Heart left ventricle (tissue), 16 donors: ENCODE results near the gene DUSP1. TPM values are rescaled to one million over a fixed set of nuclear protein-coding genes. Genes with fewer than 3 reads are reported as not detected.

Source experiments
- ATAC-seq, 4 donors: fragments of 200-7000 bp; cut with Tn5 transposase; one replicate each; pipeline ENCODE4 v1.9.1; 2020 to 2022; ENCODE audit warnings: moderate library complexity in 4 of 4, mild to moderate bottlenecking in 3 of 4, moderate number of reproducible peaks in 1 of 4
- DNase-seq, 5 donors: peaks; one replicate each; pipeline ENCODE4 v3.0.0-alpha.2; 2020
- H3K27ac ChIP-seq, 12 donors: fragments of 200-600 bp; sonication (generic) in 4 of 12; one replicate each; pipeline versions ENCODE4 v1.5.0 to v1.8.0; 2016 to 2022; ENCODE audit warnings: mild to moderate bottlenecking in 2 of 12
- H3K27me3 ChIP-seq, 9 donors: fragments of 200-600 bp; sonication (generic) in 2 of 9; one replicate each; pipeline versions ENCODE4 v1.5.1 to v1.8.0; 2016 to 2022; ENCODE audit warnings: mild to moderate bottlenecking in 3 of 9
- H3K36me3 ChIP-seq, 9 donors: fragments of 200-600 bp; sonication (generic) in 2 of 9; one replicate each; pipeline versions ENCODE4 v1.5.0 to v1.8.0; 2018 to 2022; ENCODE audit warnings: mild to moderate bottlenecking in 2 of 9
- H3K4me1 ChIP-seq, 12 donors: fragments of 200-600 bp; sonication (generic) in 4 of 12; one replicate each; pipeline versions ENCODE4 v1.5.0 to v1.8.0; 2016 to 2022; ENCODE audit warnings: mild to moderate bottlenecking in 3 of 12
- H3K4me3 ChIP-seq, 12 donors: fragments of 200-600 bp; sonication (generic) in 4 of 12; one replicate each; pipeline versions ENCODE4 v1.5.0 to v1.8.0; 2017 to 2022; ENCODE audit warnings: mild to moderate bottlenecking in 9 of 12, moderate library complexity in 4 of 12
- H3K9me3 ChIP-seq, 12 donors: fragments of 200-600 bp; sonication (generic) in 4 of 12; one replicate each; pipeline versions ENCODE4 v1.5.0 to v1.8.0; 2016 to 2022; ENCODE audit warnings: mild to moderate bottlenecking in 1 of 12
- CTCF ChIP-seq, 12 donors: fragments of 200-600 bp; sonication (generic) in 4 of 12; IDR thresholded peaks; one replicate each; pipeline versions ENCODE4 v1.5.0 to v1.8.0; 2018 to 2022; ENCODE audit warnings: antibody characterized with exemption in 12 of 12, mild to moderate bottlenecking in 5 of 12
- POLR2A ChIP-seq, 2 donors: fragments of 450-650 bp; IDR thresholded peaks; one replicate each; pipeline ENCODE4 v1.6.1; 2017; ENCODE audit warnings: antibody characterized with exemption in 2 of 2, mild to moderate bottlenecking in 2 of 2, moderate library complexity in 2 of 2
- WGBS, 4 donors: extraction: QIAGEN DNeasy Blood & Tissue Kit in 2 of 4; methylation state at CpG; one replicate each; pipeline versions ENCODE4 v1.1.5 to v1.1.7; 2013 to 2018; 5-methylcytosine and 5-hydroxymethylcytosine counted together
- intact Hi-C, 10 donors: fragments of 100-400 bp; cut with DNase I; formaldehyde crosslinking; loops; one replicate each; pipeline versions ENCODE4 v1.11.1 to v1.14.2; 2022
- polyA plus RNA-seq, 2 donors: library from polyadenylated mRNA; stranded (reverse); fragments of 200-250 nt; gene quantifications; one replicate each; pipeline ENCODE4 v1.2.3, GENCODE V29; 2013
- total RNA-seq, 9 donors: library from RNA; depleted of rRNA in 2 of 9; stranded (reverse); fragments of >200 nt in 2 of 9; fragmentation: NEBNext Ultra II Directional in 3 of 9; extraction: Animal tissue kit (Norgen Biotek cat#: 25700) in 3 of 9; gene quantifications; one replicate each; pipeline versions ENCODE4 v1.1.0 to v1.2.4, GENCODE V29; 2016 to 2023
- donor health status: ischemic (EF 13 %, LVEDD 7.1; RV severe dilation, severe dysfunction).
- donor health status: healthy with polysubstance abuse.
- donor health status: DM: no; HTN: yes; CAD: no.
- donor health status: DM: no; HTN: no; CAD: no.
- donor health status: ischemic (EF 25% LVEDD 6.9; RV normal size, moderate dysfunction).
- donor health status: ischemic (EF 25% LVEDD 5.7; RV mildly dilated, moderate dysfunction).
- donor health status: healthy.
- donor health status: DM: yes; HTN: yes; CAD: no.
- donor health status: ischemic (EF 35%, LVEDD 5.7; RV mildly dilated, moderate dysfunction).
- donor health status: nonischemic (EF 11% LVEDD 7.7; RV severe dilation, severe dysfunction).
- donor health status: DM: yes; HTN: yes; CAD: no.
- donor health status: PGD.
- donor health status: ischemic (EF 29% LVEDD 5.4; RV normal size, mild dysfunction).
- donor health status: nonischemic (EF 23%, LVEDD 6.1; RV moderate dilation, normal function).

Gene DUSP1
- total and polyA plus RNA-seq, 11 donors, result 24.3 to 335 (median 78.2) TPM

DNA sequence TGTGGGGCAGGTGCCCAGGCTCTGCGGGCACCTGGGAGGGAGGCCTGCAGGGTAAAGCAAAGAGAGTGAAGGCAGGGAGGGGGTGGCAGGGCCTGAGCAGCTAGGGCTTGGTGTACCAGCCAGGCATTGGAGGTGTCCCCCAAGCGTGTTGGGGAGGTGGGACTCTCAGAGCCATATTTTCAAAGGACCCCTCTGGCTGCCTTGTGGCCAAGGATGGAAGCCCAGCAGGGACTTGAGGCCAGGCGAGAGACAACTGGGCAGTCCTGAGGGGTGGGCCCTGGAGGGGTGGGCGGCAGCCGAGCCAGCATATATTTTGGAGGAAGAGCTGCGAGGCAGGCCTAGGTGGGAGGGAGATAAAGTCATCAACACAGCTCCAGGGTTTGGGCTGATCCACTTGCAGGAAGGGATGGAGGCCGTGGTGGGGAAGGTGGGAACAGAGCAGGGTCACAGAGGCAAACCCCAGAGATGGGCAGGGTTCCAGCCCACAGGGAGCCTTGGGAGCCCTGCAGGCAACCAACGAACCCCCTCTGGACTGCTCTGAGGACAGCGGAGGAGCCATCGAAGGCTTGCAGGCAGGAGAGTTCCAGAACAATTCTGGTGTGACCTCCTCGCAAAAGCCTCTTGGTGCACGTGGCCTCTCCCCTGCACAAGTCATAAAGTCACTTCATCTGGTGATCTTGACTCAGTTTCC lies 35.7 kb downstream of the DUSP1 start:
- Histone ChIP-seq H3K4me3 (no peak overlapping the region), H3K27ac (peak overlapping the region in 4 of 12 donors; percentile 86 to 97 (median 93)), H3K9me3 (no peaks in the 10 kb centered on the region), H3K4me1 (peaks cover 6 to 32% (median 25%) of the 10 kb centered on the region in 12 donors), H3K36me3 (no peaks in the 10 kb centered on the region), H3K27me3 (no peaks in the 10 kb centered on the region)
- intact Hi-C loops, result no loop called here
- WGBS, 4 donors, result 94 to 98% (median 94%) methylated on average over 8 to 12 of the region's 12 CpGs
- DNase-seq (no peak), ATAC-seq (no peak)
- TF ChIP-seq CTCF (IDR thresholded peaks at IDR 0.05), result no peak
- no peak for TF ChIP-seq POLR2A (IDR thresholded peaks at IDR 0.05)

- H3K4me3 ChIP-seq, result peak overlapping the region in 2 of 12 donors; percentile 3 to 12
- whole genome bisulfite sequencing, 4 donors, result 19 to 30% (median 22%) methylated on average over 4 of the region's 4 CpGs
Measured at GRCh38 chr5:172733974-172734346, 37.0 kb downstream of the DUSP1 start.

DNA sequence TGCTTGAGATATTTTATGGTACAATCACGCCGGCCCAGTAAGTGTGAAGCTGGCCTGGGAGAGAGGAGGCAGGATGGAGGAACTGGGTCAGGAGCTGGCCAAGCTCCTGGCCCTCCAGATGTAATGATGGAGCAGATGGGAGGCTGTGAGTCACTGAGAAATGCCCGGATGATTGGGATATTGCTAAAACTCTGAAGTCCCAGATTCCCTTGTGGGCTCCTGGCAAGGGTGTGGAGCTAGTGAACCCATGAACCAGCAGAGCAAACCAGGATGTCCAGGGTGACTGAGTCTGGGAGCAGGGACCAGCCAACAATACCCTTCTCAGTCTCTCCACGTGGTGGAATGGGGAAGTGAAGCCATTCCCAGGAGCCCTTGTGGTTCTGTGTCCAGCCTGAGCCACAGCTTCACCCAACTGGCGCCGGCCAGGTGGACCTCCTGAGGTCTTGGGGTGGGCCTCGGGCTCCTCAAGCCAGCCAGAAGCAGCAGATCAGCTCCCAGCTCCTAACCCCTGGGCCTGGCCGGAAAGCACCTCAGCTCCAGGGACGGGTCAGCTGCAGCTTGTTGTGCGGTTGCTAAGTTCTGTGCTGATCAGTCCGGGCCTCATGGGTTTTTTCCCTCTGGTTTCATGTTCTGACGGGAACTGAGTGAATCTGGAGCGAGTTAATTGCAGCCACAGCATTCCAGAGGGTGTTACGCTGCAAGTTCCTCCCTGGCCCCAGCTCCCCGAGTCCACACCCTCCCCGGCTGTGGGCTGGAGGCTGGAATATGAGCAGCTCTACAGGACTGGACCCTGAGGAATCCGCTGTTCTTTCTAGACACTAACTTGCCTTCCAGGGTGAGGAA lies 37.6 kb downstream of the DUSP1 start:
- no peaks in the 10 kb centered on the region for H3K27me3 ChIP-seq
- peak overlapping the region; percentile 86 to 100 (median 96) for H3K27ac ChIP-seq
- peak; percentile 88 to 94 (median 92) for ATAC-seq
- H3K9me3 ChIP-seq, result no peaks in the 10 kb centered on the region
- H3K4me3 ChIP-seq, result peak overlapping the region in 2 of 12 donors; percentile 12 to 16
- no peaks in the 10 kb centered on the region for H3K36me3 ChIP-seq
- TF ChIP-seq POLR2A (IDR thresholded peaks at IDR 0.05) (peak in 1 of 2 donors; percentile 49), CTCF (IDR thresholded peaks at IDR 0.05) (no peak)
- intact Hi-C loops, result loop anchor here in 1 of 10 donors (5.0 kb wide), 1 partner anchor 34 kb away; no protein-coding TSS in a partner anchor
- H3K4me1 ChIP-seq, result peaks cover 6 to 31% (median 24%) of the 10 kb centered on the region in 12 donors
- WGBS, 4 donors, result 30 to 46% (median 37%) methylated on average over 16 to 17 of the region's 17 CpGs
- peak; percentile 84 to 91 (median 88) for DNase-seq

More at GRCh38 chr5:172733974-172734346, 37.0 kb downstream of the DUSP1 start:
- intact Hi-C loops, result loop anchor here in 1 of 10 donors (5.0 kb wide), 1 partner anchor 33 kb away; no protein-coding TSS in a partner anchor
- Histone ChIP-seq H3K36me3 (no peaks in the 10 kb centered on the region), H3K4me1 (peaks cover 6 to 31% (median 24%) of the 10 kb centered on the region in 12 donors), H3K9me3 (no peaks in the 10 kb centered on the region), H3K27ac (peak overlapping the region; percentile 86 to 100 (median 96)), H3K27me3 (no peaks in the 10 kb centered on the region)
- TF ChIP-seq CTCF (IDR thresholded peaks at IDR 0.05) (no peak), POLR2A (IDR thresholded peaks at IDR 0.05) (no peak)
- ATAC-seq (peak; percentile 5 to 44 (median 29)), DNase-seq (no peak)
